ENCODE data around the gene SLC39A11. TPM values are rescaled to one million over a fixed set of nuclear protein-coding genes. Genes with fewer than 3 reads are reported as not detected.

Gene SLC39A11
- total and polyA plus RNA-seq, 2 of the 13 experiments (the other 11 are each of a cell fraction or from before 2014, with no cell fraction given): 17.2 to 31.5 TPM

GRCh38 chr17:72743037-72743467 lies 349.4 kb downstream of the SLC39A11 start:
- peak; percentile 37 for FAIRE-seq
- 91% methylated on average over 3 of the region's 4 CpGs for WGBS (ENCODE audit: low lambda C conversion rate)
- in situ Hi-C loops (cut with HindIII; ENCODE audit: extremely low pct_ligation_motif_present, low pct_unique_long_range_greater_than_20kb): no loop called here

More at GRCh38 chr17:72743037-72743467, 349.4 kb downstream of the SLC39A11 start:
- Histone ChIP-seq H3K36me3 (replicated peaks in 1 of 2; ENCODE audit: control insufficient read depth in 1 of 2, insufficient read depth in 2 of 2, low read length in 2 of 2) (no peaks in the 10 kb centered on the region; a peak in 1 of 5 replicates), H3K9me3 (ENCODE audit: low read length) (no peaks in the 10 kb centered on the region), H3K79me2 (ENCODE audit: insufficient read depth, low read length) (no peaks in the 10 kb centered on the region), H3K4me2 (ENCODE audit: low read depth, low read length) (no peak overlapping the region), H3K4me1 (ENCODE audit: insufficient read depth, low read length) (peaks cover 8% of the 10 kb centered on the region; the same call in 1 of the 2 replicates), H4K20me1 (ENCODE audit: insufficient read depth, low read length) (no peaks in the 10 kb centered on the region), H3K9ac (ENCODE audit: insufficient read depth, low read depth, low read length) (no peak overlapping the region), H3K4me3 (replicated peaks in 1 of 3; ENCODE audit: insufficient read depth in 1 of 3, low read depth in 2 of 3, low read length in 3 of 3) (no peak overlapping the region), H3K27me3 (ENCODE audit: control insufficient read depth in 1 of 2, insufficient read depth in 2 of 2, low read length in 2 of 2) (no peaks in the 10 kb centered on the region), H2AFZ (ENCODE audit: low read length) (no peak overlapping the region), H3K27ac (ENCODE audit: extremely low read length, insufficient read depth, low read length) (no peak overlapping the region)
- ATAC-seq (peak; percentile 51), DNase-seq (ENCODE audit: low spot score) (no peak)
- CTCF ChIA-PET (ENCODE audit: low intra/inter-chr PET ratio, low total read pairs): no interaction called here
- intact Hi-C loops (cut with micrococcal nuclease; ENCODE audit: unreplicated experiment): no loop called here
- POLR2A ChIA-PET: no interaction called here
- BruUV-seq (replicated peaks): no TSS peak
- TF ChIP-seq PHF8 (CRISPR knock-in tag; IDR thresholded peaks at IDR 0.05) (no peak), ZNF333 (CRISPR knock-in tag; IDR thresholded peaks at IDR 0.05; ENCODE audit: borderline replicate concordance) (no peak), CEBPZ (IDR thresholded peaks at IDR 0.05; ENCODE audit: low read length) (no peak), ZNF703 (CRISPR knock-in tag; IDR thresholded peaks at IDR 0.05; ENCODE audit: borderline replicate concordance) (no peak)

All from HepG2 (cell line).